PC-9 (cell line): Measurements from ENCODE around the gene GON4L. TPM values are rescaled to one million over a fixed set of nuclear protein-coding genes. Genes with fewer than 3 reads are reported as not detected.

Experiments
- BruUV-seq: library from RNA; stranded (reverse); fragments of 400-500 nt; replicated peaks from 2 replicates; lab custom pipeline; 2021; lab: Mats Ljungman, UMichigan
- CTCF ChIA-PET: fragments of 300-600 bp; sonication (Branson Sonifier 250); formaldehyde crosslinking; loops from one replicate; lab custom pipeline; 2022; ENCODE audit warnings: antibody characterized with exemption; lab: Charles Lee
- POLR2A ChIA-PET: fragments of 300-600 bp; sonication (Branson Sonifier 250); formaldehyde crosslinking; loops from one replicate; lab custom pipeline; 2022; ENCODE audit warnings: antibody characterized with exemption; ENCODE audit not compliant: unreplicated experiment; lab: Charles Lee
- DNase-seq, 2 experiments: peaks; one replicate each; pipeline versions ENCODE4 v3.0.0 to v3.0.0-alpha.2; 2015 to 2022; ENCODE audit warnings: mixed read lengths in 1 of 2
- H2AFZ ChIP-seq: fragments of 200-600 bp; sonication (generic); 2 replicates; pipeline ENCODE4 v1.8.1; 2017; ENCODE audit warnings: antibody characterized with exemption
- H3F3A ChIP-seq: fragments of 200-600 bp; sonication (generic); 2 replicates; pipeline ENCODE4 v1.8.1; 2017; ENCODE audit warnings: antibody characterized with exemption, mild to moderate bottlenecking, low read depth; ENCODE audit not compliant: insufficient read depth
- H3K27ac ChIP-seq: fragments of 200-600 bp; sonication (generic); 2 replicates; pipeline ENCODE4 v1.6.1; 2016; ENCODE audit warnings: mixed run types
- H3K27me3 ChIP-seq: fragments of 200-600 bp; sonication (generic); 2 replicates; pipeline ENCODE4 v1.6.1; 2016; ENCODE audit warnings: low read depth, mixed run types; ENCODE audit not compliant: insufficient read depth
- H3K36me3 ChIP-seq: fragments of 200-600 bp; sonication (generic); 2 replicates; pipeline ENCODE4 v1.6.1; 2016; ENCODE audit warnings: low read depth, mixed run types
- H3K4me1 ChIP-seq: fragments of 200-600 bp; sonication (generic); replicated peaks from 2 replicates; pipeline ENCODE4 v1.6.1; 2016; ENCODE audit warnings: mixed run types; ENCODE audit not compliant: insufficient read depth
- H3K4me2 ChIP-seq: fragments of 200-600 bp; sonication (generic); 2 replicates; pipeline ENCODE4 v1.6.1; 2017; ENCODE audit warnings: mixed run types
- H3K4me3 ChIP-seq: fragments of 200-600 bp; sonication (generic); 2 replicates; pipeline ENCODE4 v1.6.1; 2016; ENCODE audit warnings: mixed run types
- H3K79me2 ChIP-seq: fragments of 200-600 bp; sonication (generic); 2 replicates; pipeline ENCODE4 v1.6.1; 2017; ENCODE audit warnings: low read depth, mixed run types
- H3K9me2 ChIP-seq: fragments of 200-600 bp; sonication (generic); 2 replicates; pipeline ENCODE4 v1.8.1; 2017; ENCODE audit warnings: mild to moderate bottlenecking; ENCODE audit not compliant: insufficient read depth
- H3K9me3 ChIP-seq: fragments of 200-600 bp; sonication (generic); 2 replicates; pipeline ENCODE4 v1.8.1; 2016; ENCODE audit warnings: low read depth; ENCODE audit not compliant: insufficient read depth
- H4K20me1 ChIP-seq: fragments of 200-600 bp; sonication (generic); 2 replicates; pipeline ENCODE4 v1.8.1; 2017; ENCODE audit not compliant: insufficient read depth
- EZH2 ChIP-seq: fragments of 200-600 bp; sonication (generic); IDR thresholded peaks from 2 replicates; pipeline ENCODE4 v1.8.0; 2017; ENCODE audit warnings: antibody characterized with exemption, low read depth
- intact Hi-C: fragments of 100-400 bp; cut with micrococcal nuclease; formaldehyde crosslinking; loops from one replicate; pipeline ENCODE4 v1.10.0; 2022; ENCODE audit not compliant: unreplicated experiment
- total RNA-seq: library from RNA; stranded (reverse); gene quantifications from 2 replicates; pipeline ENCODE4 v1.2.3, GENCODE V29; 2021
- TF ChIP-seq, protein P1 (sequence below): fragments of 200-600 bp; sonication (generic); conservative IDR thresholded peaks from 2 replicates; pipeline ENCODE4 v1.6.1; 2017; ENCODE audit warnings: mixed run types, antibody characterized with exemption, mild to moderate bottlenecking, moderate library complexity

Gene GON4L
- total RNA-seq, 1 experiment from 2014 or later = 45.8 TPM

- no peaks in the 10 kb centered on the region for H3K79me2 ChIP-seq
- no peak overlapping the region for H3K27ac ChIP-seq
- intact Hi-C loops = no loop called here
- no peak for DNase-seq
- H3F3A ChIP-seq = peaks cover 24% of the 10 kb centered on the region
- no peak overlapping the region for H2AFZ ChIP-seq
- TF ChIP-seq, protein P1, sequence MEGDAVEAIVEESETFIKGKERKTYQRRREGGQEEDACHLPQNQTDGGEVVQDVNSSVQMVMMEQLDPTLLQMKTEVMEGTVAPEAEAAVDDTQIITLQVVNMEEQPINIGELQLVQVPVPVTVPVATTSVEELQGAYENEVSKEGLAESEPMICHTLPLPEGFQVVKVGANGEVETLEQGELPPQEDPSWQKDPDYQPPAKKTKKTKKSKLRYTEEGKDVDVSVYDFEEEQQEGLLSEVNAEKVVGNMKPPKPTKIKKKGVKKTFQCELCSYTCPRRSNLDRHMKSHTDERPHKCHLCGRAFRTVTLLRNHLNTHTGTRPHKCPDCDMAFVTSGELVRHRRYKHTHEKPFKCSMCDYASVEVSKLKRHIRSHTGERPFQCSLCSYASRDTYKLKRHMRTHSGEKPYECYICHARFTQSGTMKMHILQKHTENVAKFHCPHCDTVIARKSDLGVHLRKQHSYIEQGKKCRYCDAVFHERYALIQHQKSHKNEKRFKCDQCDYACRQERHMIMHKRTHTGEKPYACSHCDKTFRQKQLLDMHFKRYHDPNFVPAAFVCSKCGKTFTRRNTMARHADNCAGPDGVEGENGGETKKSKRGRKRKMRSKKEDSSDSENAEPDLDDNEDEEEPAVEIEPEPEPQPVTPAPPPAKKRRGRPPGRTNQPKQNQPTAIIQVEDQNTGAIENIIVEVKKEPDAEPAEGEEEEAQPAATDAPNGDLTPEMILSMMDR = no peak
- H3K27me3 ChIP-seq = no peaks in the 10 kb centered on the region
- H4K20me1 ChIP-seq = no peaks in the 10 kb centered on the region
- H3K4me3 ChIP-seq = no peak overlapping the region
- H3K9me2 ChIP-seq = no peaks in the 10 kb centered on the region
- no peaks in the 10 kb centered on the region for H3K4me1 ChIP-seq
- H3K4me2 ChIP-seq = no peak overlapping the region
- no peaks in the 10 kb centered on the region for H3K9me3 ChIP-seq
- no TSS peak for BruUV-seq
- CTCF ChIA-PET = no interaction called here
- peaks cover 6% of the 10 kb centered on the region; the same call in 1 of the 2 replicates for H3K36me3 ChIP-seq
- POLR2A ChIA-PET = no interaction called here
These were observed 116.0 kb downstream of the GON4L start for GRCh38 chr1:155740995-155741394.

DNA sequence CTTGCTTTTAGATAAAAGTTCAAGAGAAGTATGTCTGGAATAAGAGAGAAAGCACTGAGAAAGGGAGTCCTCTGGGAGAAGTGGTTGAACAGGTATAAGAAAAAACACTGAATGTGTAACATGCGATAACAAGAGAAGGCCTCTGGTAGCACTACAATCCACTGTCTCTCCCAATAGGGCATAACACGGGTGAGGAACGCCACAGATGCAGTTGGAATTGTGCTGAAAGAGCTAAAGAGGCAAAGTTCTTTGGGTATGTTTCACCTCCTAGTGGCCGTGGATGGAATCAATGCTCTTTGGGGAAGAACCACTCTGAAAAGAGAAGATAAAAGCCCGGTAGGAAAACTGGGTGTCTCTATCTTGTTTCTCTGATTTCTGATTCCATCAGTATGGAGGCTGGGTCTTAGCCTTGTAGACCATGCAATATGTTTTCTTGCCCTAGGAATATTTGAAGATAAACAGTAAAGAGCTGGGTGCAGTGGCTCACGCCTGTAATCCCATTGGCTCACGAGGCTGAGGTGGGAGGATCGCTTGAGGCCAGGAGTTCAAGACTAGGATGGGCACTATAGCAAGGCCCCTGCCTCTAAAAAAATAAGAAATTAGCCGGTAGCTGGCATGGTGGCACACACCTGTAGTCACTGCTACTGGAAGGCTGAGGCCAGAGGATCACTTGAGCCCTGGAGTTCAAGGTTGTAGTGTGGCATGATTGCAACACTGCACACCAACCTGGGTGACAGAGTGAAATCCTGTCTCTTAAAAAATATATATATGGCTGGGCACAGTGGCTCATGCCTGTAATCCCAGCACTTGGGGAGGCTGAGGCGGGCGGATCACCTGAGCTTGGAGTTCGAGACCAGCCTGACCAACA lies 127.7 kb downstream of the GON4L start:
- DNase-seq = peak in 1 of 2 experiments; percentile 34
- no peak overlapping the region for H2AFZ ChIP-seq

DNA sequence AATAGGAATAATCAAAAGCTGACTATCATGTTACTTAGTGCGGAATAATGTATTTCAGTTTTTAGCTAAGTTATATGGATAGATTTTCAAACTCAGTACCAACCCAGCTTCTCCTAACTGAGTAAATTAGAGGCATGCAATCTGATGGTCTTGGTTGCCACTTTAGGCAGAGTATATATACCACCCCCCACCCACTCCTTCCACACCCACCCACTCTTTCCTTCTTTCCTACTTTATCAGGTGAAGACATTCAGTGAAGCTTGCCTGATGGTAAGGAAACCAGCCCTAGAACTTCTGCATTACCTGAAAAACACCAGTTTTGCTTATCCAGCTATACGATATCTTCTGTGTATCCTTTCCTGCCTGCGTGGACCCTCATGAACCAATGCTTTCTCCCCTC lies 131.9 kb downstream of the GON4L start:
- POLR2A ChIA-PET = no interaction called here
- no peaks in the 10 kb centered on the region for H4K20me1 ChIP-seq
- no peaks in the 10 kb centered on the region for H3K79me2 ChIP-seq
- TF ChIP-seq EZH2 = no peak
- TF ChIP-seq, protein P1 = no peak
- peaks cover 32% of the 10 kb centered on the region; the same call in 1 of the 2 replicates for H3K36me3 ChIP-seq
- no peaks in the 10 kb centered on the region for H3K27me3 ChIP-seq
- H3F3A ChIP-seq = peaks cover 31% of the 10 kb centered on the region; the same call in 1 of the 2 replicates
- CTCF ChIA-PET = interaction anchor here (0.6 kb wide), 1 partner anchor 497 kb away, joined by 4 read pairs; no protein-coding TSS in a partner anchor
- H3K9me3 ChIP-seq = no peaks in the 10 kb centered on the region
- H3K27ac ChIP-seq = no peak overlapping the region
- no peak overlapping the region for H3K4me2 ChIP-seq
- intact Hi-C loops = no loop called here
- BruUV-seq = no TSS peak
- no peaks in the 10 kb centered on the region for H3K9me2 ChIP-seq
- no peak for DNase-seq
- no peak overlapping the region for H2AFZ ChIP-seq
- no peaks in the 10 kb centered on the region for H3K4me1 ChIP-seq
- H3K4me3 ChIP-seq = no peak overlapping the region

More for the DNA sequence above, 127.7 kb downstream of the GON4L start:
- H3K4me3 ChIP-seq = no peak overlapping the region
- no peaks in the 10 kb centered on the region for H3K9me2 ChIP-seq
- no peaks in the 10 kb centered on the region for H3K79me2 ChIP-seq
- no TSS peak for BruUV-seq
- H3K9me3 ChIP-seq = no peaks in the 10 kb centered on the region
- ChIA-PET CTCF (no interaction called here), POLR2A (interaction anchor here (0.6 kb wide), 1 partner anchor 60 kb away, joined by 4 read pairs; no protein-coding TSS in a partner anchor)
- intact Hi-C loops = no loop called here
- H3K4me2 ChIP-seq = no peak overlapping the region
- no peaks in the 10 kb centered on the region for H3K4me1 ChIP-seq
- H3F3A ChIP-seq = peaks cover 26% of the 10 kb centered on the region; the same call in 1 of the 2 replicates
- no peak overlapping the region for H3K27ac ChIP-seq
- H3K27me3 ChIP-seq = no peaks in the 10 kb centered on the region
- no peaks in the 10 kb centered on the region for H4K20me1 ChIP-seq
- no peak for TF ChIP-seq EZH2
- TF ChIP-seq, protein P1 = peak; percentile 71
- peaks cover 28% of the 10 kb centered on the region for H3K36me3 ChIP-seq
